NB4 (cell line): ENCODE measurements around the gene RFTN2.
"Not testable (repeated sequence)": the region's sequence is repeated elsewhere in the genome, so short reads cannot be mapped to it uniquely, and the experiment has no call there.

Source experiments
- POLR2A ChIP-seq: IDR thresholded peaks from 2 replicates; pipeline ENCODE4 v1.6.1; 2011; ENCODE audit warnings: mild to moderate bottlenecking; ENCODE audit not compliant: insufficient read length; ENCODE audit errors: extremely low read depth
- TF ChIP-seq, protein P1 (sequence below): IDR thresholded peaks from one replicate; pipeline ENCODE4 v1.5.1; 2012; ENCODE audit warnings: low read depth, low read length

- TF ChIP-seq, protein P1, sequence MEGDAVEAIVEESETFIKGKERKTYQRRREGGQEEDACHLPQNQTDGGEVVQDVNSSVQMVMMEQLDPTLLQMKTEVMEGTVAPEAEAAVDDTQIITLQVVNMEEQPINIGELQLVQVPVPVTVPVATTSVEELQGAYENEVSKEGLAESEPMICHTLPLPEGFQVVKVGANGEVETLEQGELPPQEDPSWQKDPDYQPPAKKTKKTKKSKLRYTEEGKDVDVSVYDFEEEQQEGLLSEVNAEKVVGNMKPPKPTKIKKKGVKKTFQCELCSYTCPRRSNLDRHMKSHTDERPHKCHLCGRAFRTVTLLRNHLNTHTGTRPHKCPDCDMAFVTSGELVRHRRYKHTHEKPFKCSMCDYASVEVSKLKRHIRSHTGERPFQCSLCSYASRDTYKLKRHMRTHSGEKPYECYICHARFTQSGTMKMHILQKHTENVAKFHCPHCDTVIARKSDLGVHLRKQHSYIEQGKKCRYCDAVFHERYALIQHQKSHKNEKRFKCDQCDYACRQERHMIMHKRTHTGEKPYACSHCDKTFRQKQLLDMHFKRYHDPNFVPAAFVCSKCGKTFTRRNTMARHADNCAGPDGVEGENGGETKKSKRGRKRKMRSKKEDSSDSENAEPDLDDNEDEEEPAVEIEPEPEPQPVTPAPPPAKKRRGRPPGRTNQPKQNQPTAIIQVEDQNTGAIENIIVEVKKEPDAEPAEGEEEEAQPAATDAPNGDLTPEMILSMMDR = not testable (repeated sequence)
- TF ChIP-seq POLR2A = not testable (repeated sequence)
Measured at GRCh38 chr2:197640571-197641122, 34.7 kb downstream of the RFTN2 start.
